NCI-H2107 treated with DMSO at 0.1 percent for 48 hours (cell line): ENCODE data around the gene TMEM182.

ENCODE experiments used
- DNase-seq: peaks from one replicate; lab custom pipeline; 2025; ENCODE audit not compliant: unreplicated experiment; lab: John Stamatoyannopoulos, UW

The TMEM182 gene

DNA sequence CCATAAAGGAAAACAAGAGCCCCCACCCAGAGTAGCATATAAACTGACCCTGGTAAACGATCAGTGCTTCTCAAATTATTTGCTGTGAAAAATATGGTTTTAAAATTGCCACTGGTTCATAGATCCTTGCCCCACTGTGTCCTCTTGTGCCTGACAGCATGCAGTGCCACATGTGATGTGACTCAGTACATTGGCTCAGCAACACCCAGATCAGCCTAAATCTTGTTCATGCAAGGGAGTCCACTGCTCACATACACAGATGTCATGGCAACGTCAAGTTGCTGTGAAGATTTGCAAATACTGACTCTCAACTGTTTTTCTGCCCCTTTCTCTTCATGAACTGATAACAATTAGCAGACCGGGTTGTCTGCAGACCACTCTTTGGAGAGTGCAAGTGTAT is 91.0 kb downstream of the TMEM182 start:
- no peak for DNase-seq
